Lung (tissue), 12 donors: ENCODE data around the gene ELOVL4. TPM values are rescaled to one million over a fixed set of nuclear protein-coding genes. Genes with fewer than 3 reads are reported as not detected.

Experiments
- ATAC-seq: fragments of 200-7000 bp; cut with Tn5 transposase; one replicate; pipeline ENCODE4 v1.9.1; 2020; ENCODE audit warnings: moderate number of reproducible peaks; ENCODE audit not compliant: insufficient read depth, low FRiP score
- DNase-seq, 3 donors: peaks; one replicate each; pipeline ENCODE4 v3.0.0-alpha.2; 2013 to 2017
- H3K27ac ChIP-seq, 2 donors: one replicate each; pipeline ENCODE4 v1.5.1; 2013; ENCODE audit warnings: mild to moderate bottlenecking in 2 of 2, moderate library complexity in 2 of 2, control low read depth in 1 of 2, inconsistent platforms in 1 of 2, low read depth in 1 of 2, low read length in 1 of 2
- H3K27me3 ChIP-seq, 3 donors: one replicate each; pipeline ENCODE4 v1.5.1; 2013; ENCODE audit warnings: low read length in 2 of 3; ENCODE audit not compliant: control insufficient read depth in 3 of 3, insufficient read depth in 3 of 3
- H3K36me3 ChIP-seq, 4 donors: one replicate each; pipeline ENCODE4 v1.5.1; 2013; ENCODE audit warnings: low read length in 4 of 4, mild to moderate bottlenecking in 1 of 4, moderate library complexity in 1 of 4; ENCODE audit not compliant: control insufficient read depth in 4 of 4, insufficient read depth in 4 of 4
- H3K4me1 ChIP-seq, 5 donors: one replicate each; pipeline ENCODE4 v1.5.1; 2013; ENCODE audit warnings: low read length in 5 of 5, mild to moderate bottlenecking in 2 of 5, moderate library complexity in 1 of 5; ENCODE audit not compliant: control insufficient read depth in 5 of 5, insufficient read depth in 5 of 5
- H3K4me3 ChIP-seq: one replicate; pipeline ENCODE4 v1.5.1; 2013; ENCODE audit warnings: mild to moderate bottlenecking, control low read depth, moderate library complexity
- H3K9ac ChIP-seq, 2 donors: one replicate each; pipeline ENCODE4 v1.5.1; 2013; ENCODE audit warnings: low read length in 2 of 2, control low read depth in 1 of 2; ENCODE audit not compliant: insufficient read depth in 1 of 2
- H3K9me3 ChIP-seq, 4 donors: one replicate each; pipeline ENCODE4 v1.5.1; 2013; ENCODE audit warnings: low read length in 3 of 4, mild to moderate bottlenecking in 1 of 4, moderate library complexity in 1 of 4; ENCODE audit not compliant: control insufficient read depth in 4 of 4, insufficient read depth in 3 of 4
- WGBS, 2 donors: extraction: QIAGEN DNeasy Blood & Tissue Kit; methylation state at CpG; one replicate each; pipeline ENCODE4 v1.1.7; 2013; 5-methylcytosine and 5-hydroxymethylcytosine counted together
- polyA plus RNA-seq, 2 donors: library from polyadenylated mRNA; stranded (reverse); fragments of 200-250 nt; gene quantifications; one replicate each; pipeline ENCODE4 v1.2.1, GENCODE V29; 2013
- total RNA-seq, 2 donors: library from RNA; depleted of rRNA in 1 of 2; stranded (reverse); fragments of >200 nt in 1 of 2; gene quantifications; one replicate each; pipeline ENCODE4 v1.2.1, GENCODE V29; 2014 to 2021
- TF ChIP-seq, protein P1 (sequence below): IDR thresholded peaks from 2 replicates; pipeline ENCODE4 v1.5.1; 2012; ENCODE audit warnings: mild to moderate bottlenecking; ENCODE audit errors: control extremely low read depth, extremely low read depth
- donor health status: control.
- donor health status: control.
- donor health status: Bipolar disorder and iron deficiency.
- donor health status: healthy.
- donor health status: DM: yes; HTN: yes; CAD: no.

ELOVL4 gene
- total and polyA plus RNA-seq, 4 donors = 0.22 to 1.4 (median 0.26) TPM

DNA sequence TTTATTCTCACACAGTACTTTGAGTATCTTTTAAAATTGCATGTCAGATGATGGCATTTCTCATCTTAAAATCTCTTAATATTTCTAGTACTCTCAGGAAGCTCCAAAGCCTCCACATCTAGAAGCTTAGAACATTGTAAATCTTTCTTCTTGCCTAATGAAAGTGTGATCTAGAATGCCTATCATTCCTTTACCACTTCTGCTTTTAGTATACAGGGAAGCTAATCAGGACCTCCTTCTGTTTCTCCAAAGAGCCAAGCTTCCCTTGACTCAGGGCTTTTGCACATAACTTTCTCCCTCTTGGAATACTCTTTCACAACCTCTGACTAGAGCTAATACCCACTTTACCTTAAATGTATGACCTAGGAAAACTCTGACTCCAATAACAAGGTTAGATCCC is 7.5 kb upstream of the ELOVL4 start:
- Histone ChIP-seq H3K27me3 (peaks cover 0 to 1% (median 0%) of the 10 kb centered on the region in 3 donors), H3K4me1 (no peaks in the 10 kb centered on the region), H3K27ac (no peak overlapping the region), H3K4me3 (no peak overlapping the region), H3K9me3 (no peaks in the 10 kb centered on the region), H3K9ac (no peak overlapping the region), H3K36me3 (no peaks in the 10 kb centered on the region)
- no peak for ATAC-seq
- TF ChIP-seq, protein P1, sequence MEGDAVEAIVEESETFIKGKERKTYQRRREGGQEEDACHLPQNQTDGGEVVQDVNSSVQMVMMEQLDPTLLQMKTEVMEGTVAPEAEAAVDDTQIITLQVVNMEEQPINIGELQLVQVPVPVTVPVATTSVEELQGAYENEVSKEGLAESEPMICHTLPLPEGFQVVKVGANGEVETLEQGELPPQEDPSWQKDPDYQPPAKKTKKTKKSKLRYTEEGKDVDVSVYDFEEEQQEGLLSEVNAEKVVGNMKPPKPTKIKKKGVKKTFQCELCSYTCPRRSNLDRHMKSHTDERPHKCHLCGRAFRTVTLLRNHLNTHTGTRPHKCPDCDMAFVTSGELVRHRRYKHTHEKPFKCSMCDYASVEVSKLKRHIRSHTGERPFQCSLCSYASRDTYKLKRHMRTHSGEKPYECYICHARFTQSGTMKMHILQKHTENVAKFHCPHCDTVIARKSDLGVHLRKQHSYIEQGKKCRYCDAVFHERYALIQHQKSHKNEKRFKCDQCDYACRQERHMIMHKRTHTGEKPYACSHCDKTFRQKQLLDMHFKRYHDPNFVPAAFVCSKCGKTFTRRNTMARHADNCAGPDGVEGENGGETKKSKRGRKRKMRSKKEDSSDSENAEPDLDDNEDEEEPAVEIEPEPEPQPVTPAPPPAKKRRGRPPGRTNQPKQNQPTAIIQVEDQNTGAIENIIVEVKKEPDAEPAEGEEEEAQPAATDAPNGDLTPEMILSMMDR = no peak
- DNase-seq = no peak

GRCh38 chr6:79949233-79949632 is 1.9 kb upstream of the ELOVL4 start:
- TF ChIP-seq, protein P1 = peak; percentile 21
- peaks cover 0 to 17% (median 11%) of the 10 kb centered on the region in 3 donors for H3K27me3 ChIP-seq
- ATAC-seq = no peak

DNA sequence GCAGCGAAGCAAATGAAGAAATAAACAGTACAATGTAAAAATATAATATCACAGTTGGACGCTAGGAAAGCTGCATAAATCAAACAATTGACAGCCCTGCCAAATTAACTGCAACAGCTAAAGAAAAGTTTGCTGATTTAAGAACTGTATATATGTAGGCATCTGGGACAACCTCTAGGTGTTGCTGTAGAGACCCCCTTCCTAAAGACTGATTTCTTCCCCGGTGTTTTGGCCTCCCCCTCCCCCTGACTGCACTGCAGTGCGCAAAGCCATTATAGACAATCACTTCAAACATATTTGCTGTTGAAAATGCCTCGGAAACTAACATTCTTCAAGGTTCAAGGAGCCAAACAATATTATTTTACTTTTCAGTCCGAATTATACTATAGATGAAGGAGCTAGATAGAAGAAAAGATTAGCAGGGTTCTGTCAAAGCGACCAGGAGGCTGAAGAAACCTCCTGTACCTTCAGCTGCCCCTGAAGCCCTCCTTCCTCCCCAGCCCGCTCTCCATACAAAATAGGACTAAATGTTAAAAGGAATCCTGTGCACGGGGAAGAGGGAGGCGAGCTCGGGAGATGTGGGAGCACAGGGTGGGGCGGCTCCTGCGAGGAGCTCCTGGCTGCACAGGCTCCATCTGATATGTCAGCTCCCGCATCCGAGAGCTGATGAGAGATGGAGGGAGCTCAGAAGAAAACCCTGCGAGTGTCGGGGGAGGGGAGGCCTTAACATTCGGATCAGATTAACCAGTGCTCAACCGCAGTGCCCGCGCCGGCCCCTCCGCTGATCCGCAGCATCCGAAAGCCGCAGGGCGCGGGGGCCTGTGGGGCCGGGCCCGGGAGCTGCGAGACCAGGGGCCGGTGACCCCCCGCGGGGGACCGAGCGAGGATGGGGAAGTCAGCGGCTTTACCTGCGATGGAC is 822 bp downstream of the ELOVL4 start:
- no peaks in the 10 kb centered on the region for H3K9me3 ChIP-seq
- H3K27ac ChIP-seq = no peak overlapping the region
- H3K4me1 ChIP-seq = peaks cover 0 to 14% (median 3%) of the 10 kb centered on the region in 5 donors
- DNase-seq (peak; percentile 23 to 46 (median 39)), ATAC-seq (no peak)
- no peaks in the 10 kb centered on the region for H3K36me3 ChIP-seq
- WGBS, 2 donors = 2% methylated on average over 38 of the region's 38 CpGs
- H3K9ac ChIP-seq = no peak overlapping the region
- TF ChIP-seq, protein P1 = no peak
- peaks cover 0 to 22% (median 11%) of the 10 kb centered on the region in 3 donors for H3K27me3 ChIP-seq
- H3K4me3 ChIP-seq = peak overlapping the region; percentile 49

More at GRCh38 chr6:79949233-79949632, 1.9 kb upstream of the ELOVL4 start:
- DNase-seq = peak; percentile 25 to 62 (median 37)
- Histone ChIP-seq H3K4me1 (peaks cover 0 to 14% (median 3%) of the 10 kb centered on the region in 5 donors), H3K9me3 (no peaks in the 10 kb centered on the region), H3K27ac (no peak overlapping the region), H3K36me3 (no peaks in the 10 kb centered on the region), H3K4me3 (no peak overlapping the region), H3K9ac (no peak overlapping the region)
- 14 to 18% methylated on average over 6 of the region's 6 CpGs for WGBS, 2 donors
